ENCODE measurements around the gene DMD.

GRCh38 chrX:31545191-31545590 is 1666.2 kb downstream of the DMD start:
- TF ChIP-seq CTCF (IDR thresholded peaks at IDR 0.05; ENCODE audit: low read length) (no peak), EZH2 (optimal IDR thresholded peaks at IDR 0.05; ENCODE audit: low read depth, low read length) (no peak), EZH2phosphoT487 (IDR thresholded peaks at IDR 0.05; ENCODE audit: low read length) (no peak)

All from MM.1S (cell line).